HG02970 (cell line): ENCODE measurements around the gene NELL1.
"Not testable (repeated sequence)": the region's sequence is repeated elsewhere in the genome, so short reads cannot be mapped to it uniquely, and the experiment has no call there.

Source experiments
- ATAC-seq: cut with Tn5 transposase; IDR thresholded peaks from one replicate; pipeline ENCODE4 v1.9.1; 2021; ENCODE audit warnings: mild to moderate bottlenecking, moderate library complexity, moderate number of reproducible peaks; ENCODE audit not compliant: unreplicated experiment, low FRiP score

The NELL1 gene

GRCh38 chr11:20762116-20762844, 92.9 kb downstream of the NELL1 start:
- ATAC-seq, result no peak

DNA sequence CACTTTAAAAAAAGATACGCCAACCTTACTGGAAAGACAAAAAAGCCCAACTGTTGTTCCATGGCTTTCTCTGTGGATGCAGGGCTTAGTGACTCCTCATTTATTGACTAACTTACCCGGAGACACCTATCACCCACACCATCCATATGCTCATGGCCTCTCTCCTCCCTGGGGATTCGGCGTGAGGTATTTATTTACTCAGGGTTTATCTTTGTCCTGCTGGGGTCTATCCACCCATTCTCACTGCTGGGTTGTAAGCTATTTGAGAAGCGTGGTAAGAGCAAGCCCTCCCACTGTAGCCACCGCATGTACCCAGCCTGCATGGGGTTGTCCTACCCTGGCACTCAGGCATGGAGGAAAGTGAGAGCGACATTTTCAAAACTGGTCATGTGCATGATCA, 93.6 kb downstream of the NELL1 start:
- no peak for ATAC-seq

GRCh38 chr11:20770414-20770946, 101.1 kb downstream of the NELL1 start:
- no peak for ATAC-seq

GRCh38 chr11:20771026-20771425, 101.6 kb downstream of the NELL1 start:
- ATAC-seq, result no peak

DNA sequence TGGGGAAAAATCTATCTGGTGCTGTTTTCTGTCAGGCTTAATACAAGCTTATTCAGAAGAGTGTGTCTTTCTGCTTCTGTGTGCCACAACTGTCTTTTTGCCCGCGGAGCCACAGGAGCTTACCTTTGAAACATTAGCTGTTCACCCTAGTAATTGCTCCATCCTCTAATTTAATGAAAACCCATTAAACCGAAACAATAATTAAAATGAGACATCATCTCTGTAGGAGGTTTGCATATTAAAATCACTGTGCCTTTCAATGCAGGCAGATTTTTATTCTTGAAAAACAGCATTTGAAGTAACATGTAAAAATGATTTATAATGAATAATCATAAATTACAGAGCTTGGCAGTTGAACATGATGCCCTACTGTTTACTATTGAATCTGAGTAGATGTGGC, 102.3 kb downstream of the NELL1 start:
- ATAC-seq, result no peak

DNA sequence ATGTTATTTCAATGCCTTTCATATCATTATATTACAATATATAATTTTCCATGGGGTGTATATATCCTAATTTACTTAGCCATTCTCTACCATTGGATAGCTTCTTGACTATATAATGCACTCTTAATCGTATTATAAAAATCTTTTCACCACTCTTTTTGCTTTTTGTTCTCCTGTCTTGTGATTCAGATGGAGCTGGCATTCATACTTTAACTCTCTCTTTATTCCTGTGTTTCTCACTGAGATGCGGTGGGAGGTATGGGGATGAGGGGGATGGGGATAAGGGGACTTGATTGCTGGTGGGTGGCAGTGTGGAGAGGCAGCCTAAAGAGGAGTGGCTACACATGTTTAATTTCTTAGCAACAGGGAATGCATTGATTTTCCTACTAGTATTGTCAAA, 105.9 kb downstream of the NELL1 start:
- no peak for ATAC-seq

DNA sequence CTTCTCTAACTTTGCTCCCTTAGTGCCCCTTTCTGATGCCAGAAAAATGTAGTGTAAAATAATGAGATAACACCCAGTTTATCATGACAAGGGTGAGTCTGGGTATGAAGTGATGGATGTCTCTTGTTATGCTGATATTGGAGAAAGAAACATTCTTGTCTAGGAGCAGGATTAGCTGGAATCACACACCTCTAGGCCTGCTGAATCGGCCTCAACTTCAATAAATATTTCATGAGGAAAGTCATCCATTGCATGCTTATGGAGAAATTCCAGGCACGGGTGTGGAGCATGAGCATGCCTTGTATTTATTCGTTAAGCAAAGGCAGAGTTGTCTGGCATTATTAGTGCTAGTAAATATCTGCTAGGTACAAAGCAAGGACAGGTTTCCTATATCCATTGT, 113.4 kb downstream of the NELL1 start:
- no peak for ATAC-seq

DNA sequence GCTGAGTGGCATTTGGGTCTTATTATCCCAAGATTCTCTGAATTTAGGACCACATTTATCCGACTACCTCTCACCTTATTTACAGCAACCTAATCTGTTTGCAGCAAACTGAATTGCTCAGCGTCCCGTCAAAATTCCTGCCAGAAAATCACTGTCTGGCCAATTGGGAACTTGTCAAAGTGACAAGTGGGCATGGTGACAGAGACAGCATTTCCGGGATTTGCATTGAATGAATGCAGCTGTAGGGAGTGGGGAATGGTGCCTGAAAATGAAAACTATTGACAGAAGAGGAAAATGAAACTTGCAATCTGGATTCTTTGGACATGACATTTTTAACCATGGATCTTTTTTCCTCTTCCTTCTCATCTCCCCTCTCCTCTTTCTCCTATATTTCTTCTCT, 113.8 kb downstream of the NELL1 start:
- ATAC-seq, result no peak

DNA sequence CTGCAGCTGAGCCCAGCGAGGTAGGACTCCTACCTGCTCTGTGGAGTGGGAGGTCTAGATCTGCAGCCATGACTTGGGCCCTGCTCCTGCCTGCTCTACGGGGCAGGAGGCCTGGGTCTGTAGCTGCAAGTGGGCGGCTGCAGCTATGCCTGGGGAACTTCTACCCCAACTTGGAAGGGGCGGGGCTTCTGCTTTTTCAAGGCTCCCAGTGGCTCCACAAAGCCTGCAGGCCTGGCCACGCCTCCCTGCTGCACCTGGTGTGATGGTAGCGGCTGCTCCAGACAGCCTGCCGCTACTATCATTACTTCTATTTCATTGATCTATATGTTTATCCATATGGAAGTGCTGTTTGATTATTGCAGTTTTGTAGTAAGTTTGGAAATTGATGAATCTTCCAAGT, 121.2 kb downstream of the NELL1 start:
- no peak for ATAC-seq

GRCh38 chr11:20795005-20795404, 125.6 kb downstream of the NELL1 start:
- no peak for ATAC-seq

- no peak for ATAC-seq
Observed at GRCh38 chr11:20808328-20808727, 138.9 kb downstream of the NELL1 start.

GRCh38 chr11:20821046-20821445, 151.7 kb downstream of the NELL1 start:
- ATAC-seq, result no peak

DNA sequence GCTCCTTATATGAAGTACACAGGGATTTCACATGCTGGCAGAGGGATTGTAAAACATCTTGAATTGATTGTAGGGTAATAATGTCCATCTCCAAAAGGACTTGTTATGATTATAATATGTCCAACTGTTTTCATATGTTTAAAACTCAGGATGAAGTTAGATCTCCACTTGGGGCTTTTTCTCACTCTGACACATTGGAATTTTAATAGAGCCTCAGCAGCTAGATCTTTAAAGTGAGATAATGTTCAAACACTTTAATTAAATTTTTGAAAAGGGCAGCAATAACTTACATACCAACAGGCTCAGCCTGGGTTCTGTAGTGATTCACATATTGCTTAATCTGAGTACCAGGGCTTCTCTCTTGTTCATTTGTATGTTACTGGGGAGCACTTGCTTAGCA, 152.1 kb downstream of the NELL1 start:
- ATAC-seq, result no peak

- ATAC-seq, result no peak
Observed at GRCh38 chr11:20824773-20825172, 155.4 kb downstream of the NELL1 start.

DNA sequence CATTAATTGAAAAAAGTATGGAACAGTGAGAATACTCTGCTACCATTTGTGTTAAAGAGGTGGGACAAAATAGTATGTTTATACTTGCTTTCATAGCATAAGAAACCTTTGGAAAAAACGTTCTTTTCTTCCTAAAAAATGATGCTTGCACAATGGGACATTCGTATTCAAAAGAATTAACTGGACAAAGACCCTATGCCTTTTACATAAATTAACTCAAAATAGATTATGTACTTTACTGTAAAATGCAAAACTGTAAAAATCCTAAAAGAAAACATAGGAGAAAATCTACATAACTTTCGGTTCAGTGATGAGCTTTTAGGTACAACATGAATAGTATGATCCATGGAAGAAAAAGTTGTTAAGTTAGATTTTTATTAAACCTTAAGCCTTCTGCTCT, 166.2 kb downstream of the NELL1 start:
- no peak for ATAC-seq

GRCh38 chr11:20839231-20839630, 169.8 kb downstream of the NELL1 start:
- ATAC-seq, result no peak

GRCh38 chr11:20840341-20840740, 171.0 kb downstream of the NELL1 start:
- no peak for ATAC-seq

GRCh38 chr11:20844216-20844615, 174.8 kb downstream of the NELL1 start:
- ATAC-seq, result no peak

GRCh38 chr11:20844630-20845029, 175.2 kb downstream of the NELL1 start:
- ATAC-seq, result no peak

DNA sequence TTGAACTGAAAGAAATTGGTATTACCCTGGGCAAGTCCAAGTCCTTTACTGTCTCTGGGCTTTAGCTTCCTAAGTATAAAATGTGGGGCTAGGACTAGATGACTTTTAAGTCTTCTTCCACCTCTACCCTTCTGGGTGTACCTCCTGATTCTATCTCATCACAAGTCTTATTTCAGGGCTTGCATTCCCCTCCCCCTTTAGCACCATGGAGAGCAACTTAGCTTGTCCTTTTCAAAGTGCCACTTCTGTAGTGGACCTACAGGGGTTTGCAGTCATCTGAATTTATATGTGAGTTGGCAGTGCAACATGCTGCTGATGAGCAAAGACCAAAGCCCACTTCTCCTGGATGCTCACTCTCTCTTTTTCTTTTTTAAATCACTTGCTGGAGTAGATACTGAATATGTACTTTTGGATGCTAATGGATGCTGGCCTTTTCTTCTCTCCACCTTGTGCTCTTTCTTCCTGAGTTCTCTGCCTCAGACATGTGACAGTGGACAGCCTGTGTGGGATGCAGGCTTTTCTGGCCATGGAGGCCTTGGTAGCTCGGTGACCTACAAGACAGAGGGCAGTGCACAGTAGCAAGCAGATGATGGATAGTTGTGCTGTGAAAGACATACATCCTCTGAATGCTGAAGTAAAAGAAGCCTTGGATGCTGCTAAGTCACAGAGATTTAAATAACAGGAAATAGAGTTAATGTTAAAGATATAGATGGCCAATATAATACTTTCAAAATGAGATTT, 185.0 kb downstream of the NELL1 start:
- no peak for ATAC-seq

- ATAC-seq, result no peak
Observed at GRCh38 chr11:20861322-20861721, 191.9 kb downstream of the NELL1 start.

GRCh38 chr11:20862263-20862662, 192.9 kb downstream of the NELL1 start:
- not testable (repeated sequence) for ATAC-seq
